Muscle of leg (tissue), 11 donors: ENCODE measurements around the gene RAX2. TPM values are rescaled to one million over a fixed set of nuclear protein-coding genes. Genes with fewer than 3 reads are reported as not detected.

Source experiments
- DNase-seq: peaks from one replicate; pipeline ENCODE4 v3.0.0; 2013
- H3K27ac ChIP-seq: one replicate; pipeline ENCODE4 v1.5.1; 2013; ENCODE audit warnings: mild to moderate bottlenecking, low read length, control low read depth
- H3K27me3 ChIP-seq: one replicate; pipeline ENCODE4 v1.6.1; 2013; ENCODE audit warnings: low read length; ENCODE audit not compliant: control insufficient read depth, insufficient read depth
- H3K36me3 ChIP-seq: one replicate; pipeline ENCODE4 v1.6.1; 2013; ENCODE audit warnings: low read length; ENCODE audit not compliant: control insufficient read depth, insufficient read depth
- H3K4me1 ChIP-seq: one replicate; pipeline ENCODE4 v1.6.1; 2013; ENCODE audit warnings: low read length; ENCODE audit not compliant: control insufficient read depth, insufficient read depth
- H3K4me3 ChIP-seq: one replicate; pipeline ENCODE4 v1.5.1; 2013; ENCODE audit warnings: low read length, control low read depth
- H3K9me3 ChIP-seq: replicated peaks from 2 replicates; pipeline ENCODE4 v1.6.1; 2013; ENCODE audit warnings: low read depth, low read length; ENCODE audit not compliant: control insufficient read depth
- WGBS: methylation state at CpG from one replicate; pipeline ENCODE4 v1.1.5; 2013; ENCODE audit warnings: missing lambda C conversion rate; ENCODE audit not compliant: insufficient coverage; 5-methylcytosine and 5-hydroxymethylcytosine counted together
- polyA plus RNA-seq, 8 donors: library from polyadenylated mRNA; unstranded; fragments of 120-200 nt; gene quantifications; one replicate each; pipeline versions ENCODE4 v1.2.1 to v1.2.3, GENCODE V29; 2013; ENCODE audit warnings: inconsistent platforms in 1 of 8, low replicate concordance in 1 of 8; ENCODE audit not compliant: insufficient read length in 8 of 8, insufficient read depth in 1 of 8
- total RNA-seq: library from RNA; stranded (reverse); fragments of 120-200 nt; gene quantifications from one replicate; pipeline ENCODE4 v1.2.4, GENCODE V29; 2013

RAX2 gene
- total and polyA plus RNA-seq, 9 donors: 0.04 TPM; not detected in 8

DNA sequence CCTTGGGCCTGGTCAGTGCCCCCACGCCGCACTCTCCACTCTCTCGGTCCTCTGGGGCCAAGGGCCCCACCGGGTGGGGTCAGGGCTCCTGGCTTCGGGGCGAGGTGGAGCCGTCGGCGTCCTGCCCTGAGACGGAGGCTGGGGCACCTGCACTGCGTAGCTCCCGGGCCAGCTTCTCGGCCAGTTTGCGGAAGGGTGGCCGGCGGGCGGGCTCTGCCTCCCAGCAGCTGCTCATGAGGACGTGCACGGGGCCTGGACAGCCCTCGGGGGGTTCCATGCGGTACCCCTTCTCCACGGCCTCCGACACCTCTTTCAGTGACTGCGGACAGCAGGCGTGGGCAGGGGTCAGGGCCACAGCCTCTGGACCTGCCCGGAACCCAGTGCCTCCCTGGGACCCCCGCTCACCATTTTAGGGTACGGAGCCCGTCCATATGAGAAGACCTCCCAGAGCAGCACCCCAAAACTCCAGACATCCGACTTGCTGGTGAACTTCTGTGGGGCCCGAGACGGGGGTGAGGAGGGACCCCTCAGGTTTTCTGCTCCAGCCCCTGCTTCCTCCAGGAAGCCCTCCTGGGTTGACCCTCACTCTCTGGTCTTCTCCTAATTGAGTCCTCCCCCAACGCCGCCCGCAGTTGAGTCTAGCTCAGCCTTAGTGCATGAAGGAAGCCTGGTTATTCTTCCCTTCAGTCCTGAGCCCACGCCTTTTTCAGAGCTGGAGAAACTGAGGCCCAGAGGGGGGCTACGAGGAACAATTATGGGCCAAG is 6.3 kb upstream of the RAX2 start:
- no peak overlapping the region for H3K27ac ChIP-seq
- H3K4me3 ChIP-seq: no peak overlapping the region
- no peaks in the 10 kb centered on the region for H3K4me1 ChIP-seq
- DNase-seq: no peak
- 83% methylated on average over 36 of the region's 37 CpGs for WGBS
- H3K9me3 ChIP-seq: peaks cover 20% of the 10 kb centered on the region
- peaks cover 2% of the 10 kb centered on the region for H3K27me3 ChIP-seq
- no peaks in the 10 kb centered on the region for H3K36me3 ChIP-seq

- Histone ChIP-seq H3K9me3 (peaks cover 6% of the 10 kb centered on the region), H3K27ac (no peak overlapping the region), H3K4me1 (no peaks in the 10 kb centered on the region), H3K4me3 (no peak overlapping the region), H3K36me3 (no peaks in the 10 kb centered on the region), H3K27me3 (no peaks in the 10 kb centered on the region)
- 81% methylated on average over 1 of the region's 1 CpG for WGBS
- no peak for DNase-seq
Observed at GRCh38 chr19:3776479-3777040, 4.5 kb upstream of the RAX2 start.

- Histone ChIP-seq H3K9me3 (no peaks in the 10 kb centered on the region), H3K27ac (no peak overlapping the region), H3K4me3 (no peak overlapping the region), H3K27me3 (no peaks in the 10 kb centered on the region), H3K36me3 (no peaks in the 10 kb centered on the region), H3K4me1 (no peaks in the 10 kb centered on the region)
- 91% methylated on average over 3 of the region's 5 CpGs for WGBS
- no peak for DNase-seq
Observed at GRCh38 chr19:3775831-3776230, 3.8 kb upstream of the RAX2 start.

- Histone ChIP-seq H3K27ac (no peak overlapping the region), H3K36me3 (no peaks in the 10 kb centered on the region), H3K9me3 (no peaks in the 10 kb centered on the region), H3K4me3 (no peak overlapping the region), H3K27me3 (no peaks in the 10 kb centered on the region), H3K4me1 (no peaks in the 10 kb centered on the region)
- no peak for DNase-seq
- no CpG with 5 or more reads among the region's 2 CpGs for WGBS
Observed at GRCh38 chr19:3775374-3775711, 3.3 kb upstream of the RAX2 start.

GRCh38 chr19:3774621-3775373 is 2.8 kb upstream of the RAX2 start:
- DNase-seq: no peak
- no peaks in the 10 kb centered on the region for H3K27me3 ChIP-seq
- no peak overlapping the region for H3K27ac ChIP-seq
- no peaks in the 10 kb centered on the region for H3K9me3 ChIP-seq
- H3K36me3 ChIP-seq: no peaks in the 10 kb centered on the region
- no peaks in the 10 kb centered on the region for H3K4me1 ChIP-seq
- 32% methylated on average over 16 of the region's 25 CpGs for WGBS
- no peak overlapping the region for H3K4me3 ChIP-seq

DNA sequence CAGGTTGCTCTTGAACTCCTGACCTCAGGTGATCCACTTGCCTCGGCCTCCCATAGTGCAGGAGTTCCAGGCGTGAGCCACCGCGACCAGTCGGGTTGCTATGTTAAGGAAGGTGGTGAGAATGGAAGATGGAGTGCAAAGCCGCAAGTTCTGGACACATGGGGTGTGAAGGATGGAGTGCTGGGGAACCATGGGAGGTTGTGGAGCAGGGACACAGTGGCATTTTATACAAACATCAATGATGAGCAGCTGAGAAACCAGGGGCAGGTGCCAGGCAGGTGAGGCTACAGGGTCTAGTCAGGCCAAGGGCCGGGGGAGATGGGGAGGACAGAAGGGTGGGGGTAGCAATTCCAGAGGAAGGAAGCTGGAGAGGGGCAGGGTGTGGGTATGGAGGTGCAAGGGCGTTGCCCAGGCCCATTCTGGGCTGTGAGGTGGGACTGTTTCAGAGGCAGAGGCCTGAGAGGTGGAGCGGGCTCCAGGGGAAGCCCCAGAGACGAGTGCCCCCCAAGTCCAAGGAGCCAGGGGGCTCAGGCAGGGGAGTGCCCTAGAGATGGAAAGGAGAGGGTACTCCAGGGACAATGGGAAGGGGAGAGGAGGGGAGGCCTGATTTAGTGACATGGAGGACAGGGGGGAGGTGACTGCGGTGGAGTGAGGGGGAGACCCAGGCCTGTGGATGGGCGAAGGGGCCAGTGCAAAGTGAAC is 1.9 kb upstream of the RAX2 start:
- no peaks in the 10 kb centered on the region for H3K4me1 ChIP-seq
- H3K9me3 ChIP-seq: no peaks in the 10 kb centered on the region
- H3K36me3 ChIP-seq: peaks cover 4% of the 10 kb centered on the region
- DNase-seq: no peak
- H3K27ac ChIP-seq: no peak overlapping the region
- H3K4me3 ChIP-seq: no peak overlapping the region
- no peaks in the 10 kb centered on the region for H3K27me3 ChIP-seq
- WGBS: 78% methylated on average over 12 of the region's 12 CpGs

GRCh38 chr19:3771000-3771905 is 775 bp downstream of the RAX2 start:
- H3K9me3 ChIP-seq: no peaks in the 10 kb centered on the region
- peaks cover 25% of the 10 kb centered on the region for H3K36me3 ChIP-seq
- H3K4me3 ChIP-seq: no peak overlapping the region
- H3K4me1 ChIP-seq: no peaks in the 10 kb centered on the region
- 65% methylated on average over 19 of the region's 35 CpGs for WGBS
- H3K27ac ChIP-seq: no peak overlapping the region
- DNase-seq: no peak
- no peaks in the 10 kb centered on the region for H3K27me3 ChIP-seq

- no peaks in the 10 kb centered on the region for H3K9me3 ChIP-seq
- no peak overlapping the region for H3K4me3 ChIP-seq
- H3K27ac ChIP-seq: no peak overlapping the region
- no peaks in the 10 kb centered on the region for H3K27me3 ChIP-seq
- WGBS: 43% methylated on average over 41 of the region's 53 CpGs
- no peak for DNase-seq
- H3K36me3 ChIP-seq: peaks cover 26% of the 10 kb centered on the region
- H3K4me1 ChIP-seq: no peaks in the 10 kb centered on the region
Observed at GRCh38 chr19:3770136-3770999, 1.7 kb downstream of the RAX2 start.

DNA sequence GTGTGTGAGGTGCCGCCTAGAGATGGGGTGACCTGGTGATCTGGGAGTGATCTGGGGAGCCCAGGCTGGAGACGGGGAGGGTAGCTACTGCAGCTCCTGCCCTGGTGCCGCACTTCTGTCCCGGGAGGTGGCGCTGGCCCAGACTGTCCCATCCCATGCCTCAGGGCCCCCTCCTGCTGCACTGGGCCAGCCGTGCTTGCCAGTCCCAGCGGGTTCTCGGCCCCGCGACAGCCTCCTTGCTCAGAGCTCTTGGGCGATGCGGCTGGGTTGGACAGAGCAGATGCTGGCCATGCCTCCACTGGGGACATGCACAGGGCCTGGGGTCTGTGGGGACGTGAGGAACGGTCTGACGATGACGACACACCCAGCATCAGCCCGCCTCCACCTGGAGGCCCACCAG is 2.5 kb downstream of the RAX2 start:
- Histone ChIP-seq H3K27ac (no peak overlapping the region), H3K27me3 (no peaks in the 10 kb centered on the region), H3K4me3 (no peak overlapping the region), H3K4me1 (no peaks in the 10 kb centered on the region), H3K36me3 (peaks cover 30% of the 10 kb centered on the region), H3K9me3 (no peaks in the 10 kb centered on the region)
- DNase-seq: no peak
- WGBS: 82% methylated on average over 13 of the region's 17 CpGs
